ENCODE data around the gene ERC1. TPM values are rescaled to one million over a fixed set of nuclear protein-coding genes. Genes with fewer than 3 reads are reported as not detected.

Gene ERC1
- total and polyA plus RNA-seq, 2 experiments from 2014 or later = 18.4 to 29.7 TPM

- Histone ChIP-seq H3K27ac (no peak overlapping the region), H3K4me2 (no peak overlapping the region), H3K4me3 (no peak overlapping the region), H4K20me1 (ENCODE audit: insufficient read depth, poor library complexity, severe bottlenecking) (no peaks in the 10 kb centered on the region), H3K9me2 (replicated peaks; ENCODE audit: insufficient read depth) (no peaks in the 10 kb centered on the region), H2AFZ (no peak overlapping the region), H3K27me3 (no peaks in the 10 kb centered on the region), H3K4me1 (ENCODE audit: insufficient read depth) (no peaks in the 10 kb centered on the region), H3K36me3 (replicated peaks; ENCODE audit: insufficient read depth, low read depth) (no peaks in the 10 kb centered on the region), H3K9me3 (ENCODE audit: low read depth) (no peaks in the 10 kb centered on the region), H3K79me2 (no peaks in the 10 kb centered on the region)
- DNase-seq (ENCODE audit: low spot score) = no peak
- 81% methylated on average over 3 of the region's 3 CpGs for WGBS (ENCODE audit: low lambda C conversion rate, missing lambda C conversion rate)
- TF ChIP-seq EZH2phosphoT487 (IDR thresholded peaks at IDR 0.05; ENCODE audit: low read depth, severe bottlenecking, unreplicated experiment) = no peak
- TF ChIP-seq CTCF (IDR thresholded peaks at IDR 0.05; ENCODE audit: poor library complexity) = no peak
- no peak for TF ChIP-seq EZH2 (IDR thresholded peaks at IDR 0.05; ENCODE audit: borderline replicate concordance)
Measured at GRCh38 chr12:1185460-1186182, 194.6 kb downstream of the ERC1 start.

GRCh38 chr12:1186298-1186697 lies 195.3 kb downstream of the ERC1 start:
- H3K4me1 ChIP-seq (ENCODE audit: insufficient read depth) = no peaks in the 10 kb centered on the region
- no peaks in the 10 kb centered on the region for H3K27me3 ChIP-seq
- DNase-seq (ENCODE audit: low spot score) = no peak
- H3K4me2 ChIP-seq = no peak overlapping the region
- no peaks in the 10 kb centered on the region for H3K36me3 ChIP-seq (replicated peaks; ENCODE audit: insufficient read depth, low read depth)
- H3K9me3 ChIP-seq (ENCODE audit: low read depth) = no peaks in the 10 kb centered on the region
- H3K79me2 ChIP-seq = no peaks in the 10 kb centered on the region
- H3K27ac ChIP-seq = no peak overlapping the region
- TF ChIP-seq EZH2 (IDR thresholded peaks at IDR 0.05; ENCODE audit: borderline replicate concordance) (no peak), CTCF (IDR thresholded peaks at IDR 0.05; ENCODE audit: poor library complexity) (no peak), EZH2phosphoT487 (IDR thresholded peaks at IDR 0.05; ENCODE audit: low read depth, severe bottlenecking, unreplicated experiment) (no peak)
- WGBS (ENCODE audit: low lambda C conversion rate, missing lambda C conversion rate) = 91% methylated on average over 3 of the region's 3 CpGs
- H3K9me2 ChIP-seq (replicated peaks; ENCODE audit: insufficient read depth) = no peaks in the 10 kb centered on the region
- H2AFZ ChIP-seq = no peak overlapping the region
- H3K4me3 ChIP-seq = no peak overlapping the region
- no peaks in the 10 kb centered on the region for H4K20me1 ChIP-seq (ENCODE audit: insufficient read depth, poor library complexity, severe bottlenecking)

GRCh38 chr12:1188016-1188415 lies 197.0 kb downstream of the ERC1 start:
- DNase-seq (ENCODE audit: low spot score) = no peak
- Histone ChIP-seq H3K4me2 (no peak overlapping the region), H3K9me2 (replicated peaks; ENCODE audit: insufficient read depth) (no peaks in the 10 kb centered on the region), H3K27me3 (no peaks in the 10 kb centered on the region), H3K36me3 (replicated peaks; ENCODE audit: insufficient read depth, low read depth) (no peaks in the 10 kb centered on the region), H3K4me1 (ENCODE audit: insufficient read depth) (no peaks in the 10 kb centered on the region), H4K20me1 (ENCODE audit: insufficient read depth, poor library complexity, severe bottlenecking) (no peaks in the 10 kb centered on the region), H3K9me3 (ENCODE audit: low read depth) (no peaks in the 10 kb centered on the region), H3K79me2 (no peaks in the 10 kb centered on the region), H2AFZ (no peak overlapping the region), H3K4me3 (no peak overlapping the region), H3K27ac (no peak overlapping the region)
- no peak for TF ChIP-seq CTCF (IDR thresholded peaks at IDR 0.05; ENCODE audit: poor library complexity)
- TF ChIP-seq EZH2 (IDR thresholded peaks at IDR 0.05; ENCODE audit: borderline replicate concordance) = no peak
- TF ChIP-seq EZH2phosphoT487 (IDR thresholded peaks at IDR 0.05; ENCODE audit: low read depth, severe bottlenecking, unreplicated experiment) = no peak
- 82% methylated on average over 4 of the region's 4 CpGs for WGBS (ENCODE audit: low lambda C conversion rate, missing lambda C conversion rate)

Data from hepatocyte (in vitro differentiated cells).